ENCODE data around the gene SLC22A23. TPM values are rescaled to one million over a fixed set of nuclear protein-coding genes. Genes with fewer than 3 reads are reported as not detected.

Gene SLC22A23
- total RNA-seq, 2 experiments from 2014 or later: not detected

DNA sequence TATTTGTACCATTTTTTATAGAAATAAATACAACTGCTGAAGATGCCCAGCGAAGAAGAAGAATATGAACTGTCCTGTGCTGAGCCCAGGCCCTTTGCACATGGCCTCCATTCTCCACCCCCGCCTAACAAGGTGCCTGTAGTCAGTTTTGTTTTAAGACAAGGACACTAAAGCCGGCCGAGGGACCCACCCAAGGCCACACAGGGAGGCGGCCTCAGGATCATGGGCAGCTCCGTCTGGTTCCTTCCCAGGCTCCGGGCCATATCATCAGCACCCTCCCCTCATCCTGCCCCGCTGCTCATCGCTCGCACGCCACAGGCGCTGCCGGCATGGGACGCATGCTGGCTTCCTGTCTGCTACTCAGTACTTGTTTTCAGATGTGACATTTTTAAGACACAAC, 176.8 kb downstream of the SLC22A23 start:
- Histone ChIP-seq H3K27ac (ENCODE audit: low read depth, low read length, poor library complexity, severe bottlenecking) (no peak overlapping the region), H3K4me3 (ENCODE audit: low read depth, low read length, poor library complexity, severe bottlenecking) (no peak overlapping the region), H2AFZ (ENCODE audit: low read length) (no peak overlapping the region), H3K79me2 (ENCODE audit: insufficient read depth, low read depth, low read length) (no peaks in the 10 kb centered on the region), H3K9me3 (ENCODE audit: low read length) (no peaks in the 10 kb centered on the region), H3K4me1 (ENCODE audit: insufficient read depth, low read length, poor library complexity, severe bottlenecking) (no peaks in the 10 kb centered on the region), H3K36me3 (ENCODE audit: insufficient read depth, low read length) (no peaks in the 10 kb centered on the region), H3K9me2 (ENCODE audit: insufficient read depth, low read length) (no peaks in the 10 kb centered on the region), H4K20me1 (ENCODE audit: insufficient read depth, low read length) (0 out of 2 replicates have a peak, but pooled peaks cover 3% of the 10 kb centered on the region), H3K4me2 (ENCODE audit: low read length) (no peak overlapping the region)
- ChIA-PET CTCF (ENCODE audit: unreplicated experiment) (interaction anchor here (0.5 kb wide), 1 partner anchor 1497 kb away, joined by 7 read pairs; no protein-coding TSS in a partner anchor), POLR2A (interaction anchor here (0.6 kb wide), 2 partner anchors 10 to 724 kb away, joined by 3 to 7 read pairs; no protein-coding TSS in a partner anchor)
- no TSS peak for BruUV-seq (replicated peaks)
- TF ChIP-seq EZH2phosphoT487 (IDR thresholded peaks at IDR 0.05; ENCODE audit: borderline replicate concordance, low read depth, low read length): no peak
- intact Hi-C loops (cut with micrococcal nuclease; ENCODE audit: unreplicated experiment): no loop called here
- DNase-seq (ENCODE audit: low spot score): no peak

GRCh38 chr6:3278691-3279090, 178.2 kb downstream of the SLC22A23 start:
- Histone ChIP-seq H3K4me1 (ENCODE audit: insufficient read depth, low read length, poor library complexity, severe bottlenecking) (no peaks in the 10 kb centered on the region), H3K36me3 (ENCODE audit: insufficient read depth, low read length) (0 out of 2 replicates have a peak, but pooled peaks cover 2% of the 10 kb centered on the region), H3K9me3 (ENCODE audit: low read length) (no peaks in the 10 kb centered on the region), H3K9me2 (ENCODE audit: insufficient read depth, low read length) (no peaks in the 10 kb centered on the region), H3K4me2 (ENCODE audit: low read length) (no peak overlapping the region), H4K20me1 (ENCODE audit: insufficient read depth, low read length) (0 out of 2 replicates have a peak, but pooled peaks cover 3% of the 10 kb centered on the region), H3K79me2 (ENCODE audit: insufficient read depth, low read depth, low read length) (no peaks in the 10 kb centered on the region), H2AFZ (ENCODE audit: low read length) (no peak overlapping the region), H3K27ac (ENCODE audit: low read depth, low read length, poor library complexity, severe bottlenecking) (no peak overlapping the region), H3K4me3 (ENCODE audit: low read depth, low read length, poor library complexity, severe bottlenecking) (no peak overlapping the region)
- no TSS peak for BruUV-seq (replicated peaks)
- no peak for DNase-seq (ENCODE audit: low spot score)
- intact Hi-C loops (cut with micrococcal nuclease; ENCODE audit: unreplicated experiment): loop anchor here (1.0 to 2.0 kb wide), 3 partner anchors 133 to 454 kb away; no protein-coding TSS in a partner anchor
- no peak for TF ChIP-seq EZH2phosphoT487 (IDR thresholded peaks at IDR 0.05; ENCODE audit: borderline replicate concordance, low read depth, low read length)
- TF ChIP-seq CTCF (conservative IDR thresholded peaks at IDR 0.05; ENCODE audit: low read length): no peak
- POLR2A ChIA-PET: no interaction called here
- CTCF ChIA-PET (ENCODE audit: unreplicated experiment): no interaction called here

DNA sequence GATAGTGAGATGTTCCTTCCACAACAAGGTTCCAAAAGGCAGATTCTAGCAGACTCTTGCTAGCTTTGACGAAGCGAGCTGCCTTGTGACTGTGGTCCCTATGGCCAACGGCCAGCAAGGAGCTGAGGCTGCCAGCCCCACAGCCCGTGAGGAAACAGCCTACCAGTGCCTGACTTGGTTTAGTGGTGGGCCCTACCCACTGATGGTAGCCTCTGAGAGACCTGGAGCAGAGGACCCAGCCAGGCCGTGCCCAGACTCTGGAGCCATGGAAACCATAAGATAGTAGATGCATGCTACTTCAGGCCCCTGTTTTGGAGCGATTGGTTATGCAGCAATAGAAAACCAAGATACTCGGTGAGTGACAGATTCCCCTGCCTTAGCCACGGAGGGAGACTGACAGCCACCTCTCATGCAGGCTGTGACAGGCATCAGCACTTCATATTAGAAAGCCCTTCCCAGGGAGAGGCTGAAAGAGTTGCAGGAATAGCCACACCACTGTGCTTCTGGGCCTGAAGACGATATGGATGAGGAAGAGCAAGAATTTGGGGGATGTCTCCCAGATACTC, 178.9 kb downstream of the SLC22A23 start:
- Histone ChIP-seq H3K9me3 (ENCODE audit: low read length) (no peaks in the 10 kb centered on the region), H3K4me1 (ENCODE audit: insufficient read depth, low read length, poor library complexity, severe bottlenecking) (no peaks in the 10 kb centered on the region), H3K36me3 (ENCODE audit: insufficient read depth, low read length) (0 out of 2 replicates have a peak, but pooled peaks cover 6% of the 10 kb centered on the region), H3K4me3 (ENCODE audit: low read depth, low read length, poor library complexity, severe bottlenecking) (no peak overlapping the region), H3K79me2 (ENCODE audit: insufficient read depth, low read depth, low read length) (no peaks in the 10 kb centered on the region), H2AFZ (ENCODE audit: low read length) (no peak overlapping the region), H3K27ac (ENCODE audit: low read depth, low read length, poor library complexity, severe bottlenecking) (no peak overlapping the region), H3K9me2 (ENCODE audit: insufficient read depth, low read length) (no peaks in the 10 kb centered on the region), H4K20me1 (ENCODE audit: insufficient read depth, low read length) (0 out of 2 replicates have a peak, but pooled peaks cover 3% of the 10 kb centered on the region), H3K4me2 (ENCODE audit: low read length) (no peak overlapping the region)
- TF ChIP-seq CTCF (conservative IDR thresholded peaks at IDR 0.05; ENCODE audit: low read length) (no peak), EZH2phosphoT487 (IDR thresholded peaks at IDR 0.05; ENCODE audit: borderline replicate concordance, low read depth, low read length) (no peak)
- DNase-seq (ENCODE audit: low spot score): no peak
- intact Hi-C loops (cut with micrococcal nuclease; ENCODE audit: unreplicated experiment): loop anchor here (2.0 kb wide), 1 partner anchor 177 kb away; no protein-coding TSS in a partner anchor
- no TSS peak for BruUV-seq (replicated peaks)
- CTCF ChIA-PET (ENCODE audit: unreplicated experiment): no interaction called here
- POLR2A ChIA-PET: no interaction called here
